Stimulated activated CD4-positive, alpha-beta T cell treated with anti-CD3 and anti-CD28 coated beads, Interleukin-4, amount 100 ng/mL, for 1 hour (primary cell): ENCODE data around the gene STX5.
A peak's percentile ranks its signal among the peaks of the same experiment; 100 is the strongest.
"Not testable (repeated sequence)": the region's sequence is repeated elsewhere in the genome, so short reads cannot be mapped to it uniquely, and the experiment has no call there.

Experiments
- DNase-seq: peaks from one replicate; pipeline ENCODE4 v3.0.0-alpha.2; 2020

Gene STX5

GRCh38 chr11:62854013-62854824, 22.4 kb upstream of the STX5 start:
- no peak for DNase-seq

GRCh38 chr11:62853279-62853965, 21.6 kb upstream of the STX5 start:
- no peak for DNase-seq

- no peak for DNase-seq
These were observed 20.8 kb upstream of the STX5 start for GRCh38 chr11:62852523-62853188.

GRCh38 chr11:62851807-62852522, 20.1 kb upstream of the STX5 start:
- no peak for DNase-seq

GRCh38 chr11:62850911-62851806, 19.3 kb upstream of the STX5 start:
- DNase-seq, result peak; percentile 30

GRCh38 chr11:62847767-62848314, 16.0 kb upstream of the STX5 start:
- DNase-seq, result no peak

- DNase-seq, result no peak
These were observed 14.3 kb upstream of the STX5 start for GRCh38 chr11:62846177-62846576.

- DNase-seq, result no peak
These were observed 12.3 kb upstream of the STX5 start for GRCh38 chr11:62844154-62844553.

- no peak for DNase-seq
These were observed 11.6 kb upstream of the STX5 start for GRCh38 chr11:62843466-62843865.

GRCh38 chr11:62842891-62843290, 11.0 kb upstream of the STX5 start:
- DNase-seq, result not testable (repeated sequence)

GRCh38 chr11:62842171-62842741, 10.4 kb upstream of the STX5 start:
- peak; percentile 29 for DNase-seq

- peak; percentile 66 for DNase-seq
These were observed 9.7 kb upstream of the STX5 start for GRCh38 chr11:62841361-62842170.

- peak; percentile 85 for DNase-seq
These were observed 9.0 kb upstream of the STX5 start for GRCh38 chr11:62840721-62841360.

- DNase-seq, result peak; percentile 91
These were observed 7.4 kb upstream of the STX5 start, which contains the start of gene WDR74 for GRCh38 chr11:62839050-62839945. Gene WDR74, minus strand, starts transcription at chr11:62839590. Its CDS starts 20 bp downstream, at chr11:62839570.

- DNase-seq, result no peak
These were observed 3.5 kb upstream of the STX5 start for GRCh38 chr11:62835336-62835735.

- DNase-seq, result no peak
These were observed 734 bp upstream of the STX5 start, which contains the start of gene TEX54 for GRCh38 chr11:62832336-62833234. Gene TEX54, minus strand, starts transcription at chr11:62832841.

- no peak for DNase-seq
These were observed 839 bp downstream of the STX5 start for GRCh38 chr11:62830904-62831519.
